T-helper 2 cell treated with Interferon-gamma antibody and Interleukin-4, amounts not matched to agents 5 μg/mL and 100 μg/mL, for 36 hours (primary cell): ENCODE data around the gene EPHA8.

Source experiments
- DNase-seq: peaks from one replicate; pipeline ENCODE4 v3.0.0; 2021; ENCODE audit warnings: low spot score
- H3K27ac Mint-ChIP-seq: one replicate; pipeline ENCODE4 v1.8.0; 2021; ENCODE audit warnings: mild to moderate bottlenecking, mixed read lengths
- H3K27me3 Mint-ChIP-seq: one replicate; pipeline ENCODE4 v1.8.0; 2021; ENCODE audit warnings: low read depth, mixed read lengths
- H3K36me3 Mint-ChIP-seq: one replicate; pipeline ENCODE4 v1.8.0; 2021; ENCODE audit warnings: low read depth, mixed read lengths
- H3K4me1 Mint-ChIP-seq: one replicate; pipeline ENCODE4 v1.8.0; 2021; ENCODE audit warnings: low read depth, mixed read lengths
- H3K4me3 Mint-ChIP-seq: one replicate; pipeline ENCODE4 v1.8.0; 2022; ENCODE audit warnings: mild to moderate bottlenecking, moderate library complexity, mixed read lengths
- H3K9me3 Mint-ChIP-seq: one replicate; pipeline ENCODE4 v1.8.0; 2021; ENCODE audit warnings: mixed read lengths

EPHA8 gene

GRCh38 chr1:22636353-22636752 lies 73.1 kb downstream of the EPHA8 start, which contains the start of gene C1QA:
C1QA (plus strand) TSS chr1:22636628; CDS start chr1:22637617, 989 bp downstream.
- no peaks in the 10 kb centered on the region for H3K4me1 Mint-ChIP-seq
- no peak for DNase-seq
- no peak within 1 kb of the TSS for H3K4me3 Mint-ChIP-seq
- H3K9me3 Mint-ChIP-seq: no peaks in the 10 kb centered on the region
- H3K36me3 Mint-ChIP-seq: no peaks in the 10 kb centered on the region
- peaks cover 1% of the 10 kb centered on the region for H3K27me3 Mint-ChIP-seq
- H3K27ac Mint-ChIP-seq: no peak within 1 kb of the TSS

DNA sequence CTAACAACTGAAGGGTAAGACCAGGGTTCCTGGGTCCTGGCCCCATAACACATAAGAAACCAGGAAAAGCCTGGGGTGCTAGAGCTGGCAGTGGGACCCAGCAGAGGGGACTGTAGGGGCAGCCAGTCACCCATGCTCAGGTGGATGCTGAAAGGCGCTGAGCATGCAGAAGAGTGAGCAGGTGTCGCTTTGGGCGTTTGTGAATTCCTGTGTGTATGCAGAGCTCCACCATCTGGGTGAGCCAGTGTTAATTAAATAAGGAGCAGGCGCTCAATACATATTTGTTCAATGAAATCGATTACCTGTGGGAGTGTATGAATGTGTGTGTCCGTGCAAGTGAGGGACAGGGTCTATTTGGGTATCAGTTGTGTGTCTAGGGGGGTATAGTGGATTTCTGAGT lies 73.6 kb downstream of the EPHA8 start:
- H3K27ac Mint-ChIP-seq: no peak overlapping the region
- no peak overlapping the region for H3K4me3 Mint-ChIP-seq
- H3K4me1 Mint-ChIP-seq: no peaks in the 10 kb centered on the region
- no peaks in the 10 kb centered on the region for H3K36me3 Mint-ChIP-seq
- H3K9me3 Mint-ChIP-seq: no peaks in the 10 kb centered on the region
- no peak for DNase-seq
- peaks cover 1% of the 10 kb centered on the region for H3K27me3 Mint-ChIP-seq

GRCh38 chr1:22637907-22638445 lies 74.7 kb downstream of the EPHA8 start:
- Mint-ChIP-seq H3K9me3 (no peaks in the 10 kb centered on the region), H3K27me3 (peaks cover 1% of the 10 kb centered on the region), H3K27ac (no peak overlapping the region), H3K4me3 (no peak overlapping the region), H3K36me3 (no peaks in the 10 kb centered on the region), H3K4me1 (no peaks in the 10 kb centered on the region)
- DNase-seq: no peak

GRCh38 chr1:22638476-22639234 lies 75.4 kb downstream of the EPHA8 start:
- DNase-seq: no peak
- Mint-ChIP-seq H3K36me3 (no peaks in the 10 kb centered on the region), H3K9me3 (no peaks in the 10 kb centered on the region), H3K27ac (no peak overlapping the region), H3K4me3 (no peak overlapping the region), H3K4me1 (no peaks in the 10 kb centered on the region), H3K27me3 (peaks cover 1% of the 10 kb centered on the region)

DNA sequence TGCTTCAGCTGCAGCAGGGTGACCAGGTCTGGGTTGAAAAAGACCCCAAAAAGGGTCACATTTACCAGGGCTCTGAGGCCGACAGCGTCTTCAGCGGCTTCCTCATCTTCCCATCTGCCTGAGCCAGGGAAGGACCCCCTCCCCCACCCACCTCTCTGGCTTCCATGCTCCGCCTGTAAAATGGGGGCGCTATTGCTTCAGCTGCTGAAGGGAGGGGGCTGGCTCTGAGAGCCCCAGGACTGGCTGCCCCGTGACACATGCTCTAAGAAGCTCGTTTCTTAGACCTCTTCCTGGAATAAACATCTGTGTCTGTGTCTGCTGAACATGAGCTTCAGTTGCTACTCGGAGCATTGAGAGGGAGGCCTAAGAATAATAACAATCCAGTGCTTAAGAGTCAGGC lies 76.0 kb downstream of the EPHA8 start:
- Mint-ChIP-seq H3K36me3 (no peaks in the 10 kb centered on the region), H3K27ac (no peak overlapping the region), H3K27me3 (no peaks in the 10 kb centered on the region), H3K4me1 (no peaks in the 10 kb centered on the region), H3K4me3 (no peak overlapping the region), H3K9me3 (no peaks in the 10 kb centered on the region)
- no peak for DNase-seq

- no peaks in the 10 kb centered on the region for H3K36me3 Mint-ChIP-seq
- H3K4me3 Mint-ChIP-seq: no peak overlapping the region
- no peaks in the 10 kb centered on the region for H3K27me3 Mint-ChIP-seq
- no peaks in the 10 kb centered on the region for H3K4me1 Mint-ChIP-seq
- DNase-seq: no peak
- H3K9me3 Mint-ChIP-seq: no peaks in the 10 kb centered on the region
- no peak overlapping the region for H3K27ac Mint-ChIP-seq
These were observed 78.0 kb downstream of the EPHA8 start for GRCh38 chr1:22641247-22641646.

GRCh38 chr1:22641906-22642636 lies 78.8 kb downstream of the EPHA8 start:
- no peak overlapping the region for H3K4me3 Mint-ChIP-seq
- no peaks in the 10 kb centered on the region for H3K9me3 Mint-ChIP-seq
- H3K4me1 Mint-ChIP-seq: no peaks in the 10 kb centered on the region
- H3K27ac Mint-ChIP-seq: no peak overlapping the region
- peak; percentile 52 for DNase-seq
- no peaks in the 10 kb centered on the region for H3K36me3 Mint-ChIP-seq
- H3K27me3 Mint-ChIP-seq: no peaks in the 10 kb centered on the region

- Mint-ChIP-seq H3K9me3 (no peaks in the 10 kb centered on the region), H3K4me3 (no peak within 1 kb of the TSS), H3K27me3 (no peaks in the 10 kb centered on the region), H3K36me3 (no peaks in the 10 kb centered on the region), H3K27ac (no peak within 1 kb of the TSS), H3K4me1 (no peaks in the 10 kb centered on the region)
- no peak for DNase-seq
These were observed 80.1 kb downstream of the EPHA8 start, which contains the start of gene C1QC for GRCh38 chr1:22643381-22643780. C1QC (plus strand) TSS chr1:22643633; CDS start chr1:22644024, 391 bp downstream.

GRCh38 chr1:22643928-22644327 lies 80.6 kb downstream of the EPHA8 start:
- Mint-ChIP-seq H3K27ac (no peak overlapping the region), H3K4me3 (no peak overlapping the region), H3K36me3 (no peaks in the 10 kb centered on the region), H3K4me1 (no peaks in the 10 kb centered on the region), H3K9me3 (no peaks in the 10 kb centered on the region), H3K27me3 (no peaks in the 10 kb centered on the region)
- DNase-seq: no peak

- Mint-ChIP-seq H3K4me1 (no peaks in the 10 kb centered on the region), H3K36me3 (no peaks in the 10 kb centered on the region), H3K4me3 (no peak overlapping the region), H3K27me3 (no peaks in the 10 kb centered on the region), H3K27ac (no peak overlapping the region), H3K9me3 (no peaks in the 10 kb centered on the region)
- DNase-seq: no peak
These were observed 82.6 kb downstream of the EPHA8 start for GRCh38 chr1:22645931-22646330.

DNA sequence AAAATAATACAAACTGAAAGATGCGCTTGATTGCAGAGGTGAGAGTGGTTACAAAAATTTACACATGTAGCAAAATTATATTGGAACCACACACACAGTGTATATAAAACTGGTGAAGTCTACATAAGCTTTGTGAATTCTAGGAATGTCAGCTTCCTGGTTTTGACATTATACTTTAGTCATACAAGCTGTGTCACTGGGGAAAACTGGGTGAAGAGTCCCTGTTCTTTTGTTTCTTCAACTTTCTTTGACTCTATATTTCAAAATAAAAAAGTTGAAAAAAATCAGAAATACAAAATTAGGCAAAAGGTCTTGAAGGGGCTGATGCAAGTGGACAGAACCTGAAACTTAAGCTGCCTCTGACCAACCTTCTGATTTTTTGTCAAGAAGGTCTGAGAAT lies 83.1 kb downstream of the EPHA8 start:
- Mint-ChIP-seq H3K36me3 (no peaks in the 10 kb centered on the region), H3K4me1 (no peaks in the 10 kb centered on the region), H3K9me3 (no peaks in the 10 kb centered on the region), H3K27ac (no peak overlapping the region), H3K4me3 (no peak overlapping the region), H3K27me3 (no peaks in the 10 kb centered on the region)
- DNase-seq: no peak

- Mint-ChIP-seq H3K4me3 (no peak overlapping the region), H3K27ac (no peak overlapping the region), H3K4me1 (no peaks in the 10 kb centered on the region), H3K36me3 (no peaks in the 10 kb centered on the region), H3K9me3 (no peaks in the 10 kb centered on the region), H3K27me3 (no peaks in the 10 kb centered on the region)
- DNase-seq: no peak
These were observed 86.9 kb downstream of the EPHA8 start for GRCh38 chr1:22650089-22650693.

DNA sequence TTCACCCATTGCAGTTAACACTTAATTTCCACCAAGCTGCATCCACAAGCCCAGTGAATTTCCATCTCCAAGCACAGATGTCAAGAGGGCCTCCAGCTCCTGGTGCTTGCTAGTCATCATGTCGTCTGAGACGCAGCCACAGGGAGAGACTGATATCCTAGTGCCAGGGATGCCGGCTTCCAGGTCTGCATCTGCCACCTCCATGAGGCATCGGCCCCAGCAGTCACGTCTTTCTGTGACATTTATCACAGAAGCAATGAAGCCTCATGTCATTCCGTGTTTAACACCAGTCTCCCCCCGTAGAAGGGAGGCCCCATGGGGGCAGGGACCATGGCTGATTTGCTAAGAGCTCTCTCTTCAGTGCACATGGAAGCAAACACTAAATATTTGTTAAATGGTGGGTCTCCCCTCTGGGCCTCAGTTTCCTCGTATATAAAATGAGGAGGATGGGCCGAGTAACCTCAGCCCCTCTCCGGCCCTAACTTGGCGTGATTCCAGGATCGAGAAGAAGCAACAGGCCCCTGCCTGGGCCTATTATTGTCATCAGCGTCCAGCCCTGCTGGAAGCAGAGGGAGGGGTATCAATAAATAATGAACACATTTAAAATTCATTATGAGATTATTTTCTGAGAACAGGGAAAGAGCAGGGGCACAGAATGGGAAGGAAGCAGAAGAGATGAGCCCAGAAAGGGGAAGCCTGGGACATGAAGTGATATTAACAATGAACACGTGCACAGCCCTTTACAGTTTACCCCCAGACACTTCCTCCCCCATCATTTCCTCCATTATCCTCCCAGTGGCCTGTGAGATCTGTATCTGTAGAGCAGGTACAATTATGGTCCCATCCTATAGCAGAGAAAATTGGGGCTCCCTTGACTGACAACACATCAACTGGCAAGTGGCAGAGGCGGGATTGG lies 88.9 kb downstream of the EPHA8 start:
- no peaks in the 10 kb centered on the region for H3K9me3 Mint-ChIP-seq
- H3K27ac Mint-ChIP-seq: no peak overlapping the region
- no peaks in the 10 kb centered on the region for H3K27me3 Mint-ChIP-seq

More for the DNA sequence above, 88.9 kb downstream of the EPHA8 start:
- Mint-ChIP-seq H3K4me1 (no peaks in the 10 kb centered on the region), H3K36me3 (no peaks in the 10 kb centered on the region), H3K4me3 (no peak overlapping the region)
- DNase-seq: no peak
